K562 treated with DMSO at 1 percent for 4 hours (cell line): ENCODE results near the gene TIFAB. TPM values are rescaled to one million over a fixed set of nuclear protein-coding genes. Genes with fewer than 3 reads are reported as not detected.

Source experiments
- total RNA-seq: library from RNA; unstranded; fragments of 300-600 nt; gene quantifications from 2 replicates; pipeline ENCODE4 v1.2.3, GENCODE V29; 2022; ENCODE audit not compliant: insufficient read depth

The TIFAB gene
- not detected in 2 replicates for total RNA-seq

GRCh38 chr5:135452321-135453030 lies at the start of gene TIFAB:
TIFAB (minus strand) TSS chr5:135452351; CDS start chr5:135449939, 2,412 bp downstream.

GRCh38 chr5:135447298-135447929 lies 4.7 kb downstream of the TIFAB start, which contains the start of gene DCANP1:
DCANP1 (minus strand) TSS chr5:135447348; CDS start chr5:135447108, 240 bp downstream.

GRCh38 chr5:135398855-135399793 lies 53.0 kb downstream of the TIFAB start, which contains the start of gene MACROH2A1:
MACROH2A1 (minus strand) TSS chr5:135399231; CDS start chr5:135389093, 10,138 bp downstream.

Other genes starting within 250 kb of the TIFAB start
- 186 TPM in 2 replicates for gene MACROH2A1, start 53.1 kb downstream of the TIFAB start, total RNA-seq
- not detected in 2 replicates for gene DCANP1, start 5.0 kb downstream of the TIFAB start, total RNA-seq
- not detected in 2 replicates for gene NEUROG1, start 83.6 kb upstream of the TIFAB start, total RNA-seq
- gene CXCL14, start 126.6 kb upstream of the TIFAB start, total RNA-seq = not detected in 2 replicates